GM18873 (cell line): ENCODE data around the gene TFRC.
"Not testable (repeated sequence)": the region's sequence is repeated elsewhere in the genome, so short reads cannot be mapped to it uniquely, and the experiment has no call there.

Source experiments
- ATAC-seq: cut with Tn5 transposase; IDR thresholded peaks from one replicate; pipeline ENCODE4 v1.9.1; 2021; ENCODE audit warnings: mild to moderate bottlenecking, moderate library complexity, moderate number of reproducible peaks; ENCODE audit not compliant: unreplicated experiment, low FRiP score

TFRC gene

DNA sequence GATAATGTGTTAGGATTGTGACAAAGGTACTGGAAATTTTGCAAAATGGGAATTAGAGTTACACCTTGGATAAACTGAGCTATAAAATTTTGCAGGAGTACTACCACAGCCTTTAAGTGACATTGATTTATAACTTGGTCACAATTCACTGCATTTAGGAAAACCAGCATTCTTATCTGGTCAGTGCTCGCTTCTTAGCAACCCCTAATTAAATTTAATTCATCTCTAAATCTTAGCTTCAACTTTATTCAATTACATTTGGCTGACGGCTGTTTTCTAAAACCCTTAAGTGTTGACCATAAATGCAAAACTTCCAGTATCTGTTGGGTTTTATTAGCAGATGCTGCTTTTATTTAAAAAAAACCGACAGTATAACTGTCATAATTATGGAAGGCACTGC lies 31.3 kb downstream of the TFRC start:
- no peak for ATAC-seq

DNA sequence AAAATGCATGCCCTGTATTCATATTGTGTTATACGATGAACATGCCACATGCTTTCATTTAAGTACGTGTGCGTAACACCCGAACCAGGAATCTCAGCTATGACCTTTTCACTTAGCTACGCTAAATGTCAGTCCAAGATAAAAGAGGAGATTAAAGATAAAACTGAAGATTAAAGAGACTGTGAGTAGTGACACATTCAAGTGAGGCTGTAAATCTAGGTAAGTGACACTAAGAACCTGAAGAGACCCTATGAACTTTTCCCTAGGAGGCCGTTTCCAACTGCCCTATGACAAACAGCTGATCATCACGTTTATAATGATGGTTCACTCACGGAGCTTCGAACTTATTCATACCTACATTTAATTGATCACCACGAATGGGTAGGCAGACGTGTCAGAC lies 32.2 kb downstream of the TFRC start:
- ATAC-seq: no peak

GRCh38 chr3:196048922-196049598 lies 32.8 kb downstream of the TFRC start:
- no peak for ATAC-seq

GRCh38 chr3:196047391-196048030 lies 34.4 kb downstream of the TFRC start:
- ATAC-seq: no peak

- ATAC-seq: no peak
Measured at GRCh38 chr3:196044513-196044912, 37.4 kb downstream of the TFRC start.

DNA sequence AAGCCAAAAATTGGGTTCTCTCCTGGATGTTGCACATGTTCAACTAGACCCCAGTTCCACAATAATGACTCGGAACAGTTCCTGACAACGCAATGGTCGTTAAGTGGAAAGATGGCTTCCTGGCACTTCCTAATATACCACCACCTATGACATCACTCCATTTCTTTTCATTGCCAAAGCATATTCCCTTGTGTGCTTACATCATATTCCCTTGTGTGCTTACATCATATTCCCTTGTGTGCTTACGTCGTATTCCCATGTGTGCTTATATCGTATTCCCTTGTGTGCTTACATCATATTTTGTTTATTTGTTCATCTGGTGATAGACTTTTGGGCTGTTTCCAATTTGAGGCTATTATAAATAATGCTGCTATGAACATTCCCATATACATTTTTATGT lies 39.2 kb downstream of the TFRC start:
- ATAC-seq: no peak

DNA sequence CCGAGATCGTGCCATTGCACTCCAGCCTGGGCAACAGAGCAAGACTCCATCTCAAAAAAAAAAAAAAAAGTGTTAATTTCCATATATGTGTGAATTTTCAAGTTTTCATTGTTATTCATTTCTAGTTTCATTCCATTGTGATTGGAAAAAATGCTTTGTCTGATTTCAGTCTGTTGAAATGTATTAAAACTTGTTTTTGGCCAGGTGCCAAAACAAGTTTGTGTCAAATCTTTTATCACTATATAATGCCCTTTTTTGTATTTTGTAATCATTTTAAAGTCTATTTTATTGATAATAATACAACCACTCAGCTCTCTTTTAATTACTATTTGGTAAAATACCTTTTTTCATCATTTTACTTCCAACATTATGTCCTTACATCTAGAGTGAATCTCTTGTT lies 42.5 kb downstream of the TFRC start:
- no peak for ATAC-seq

DNA sequence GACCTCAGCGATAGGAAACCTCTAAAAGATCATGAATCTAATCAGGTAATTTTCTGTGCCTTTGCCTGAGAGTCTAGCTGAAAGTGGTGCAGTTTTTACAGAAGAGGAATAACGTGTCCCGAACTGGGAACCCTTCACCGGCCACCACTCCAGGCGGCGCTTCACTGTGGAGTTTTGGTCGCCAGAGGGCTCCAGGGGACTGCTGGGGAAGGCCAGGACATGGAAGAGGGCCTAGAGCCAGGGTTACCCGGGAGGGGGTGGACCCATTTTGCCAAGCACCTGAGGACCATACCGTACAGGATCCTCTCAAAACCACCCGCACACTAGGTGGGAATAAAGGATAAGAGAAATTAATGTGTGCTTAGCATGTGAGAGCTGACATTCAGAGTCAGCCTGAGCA lies 55.8 kb downstream of the TFRC start:
- ATAC-seq: not testable (repeated sequence)

DNA sequence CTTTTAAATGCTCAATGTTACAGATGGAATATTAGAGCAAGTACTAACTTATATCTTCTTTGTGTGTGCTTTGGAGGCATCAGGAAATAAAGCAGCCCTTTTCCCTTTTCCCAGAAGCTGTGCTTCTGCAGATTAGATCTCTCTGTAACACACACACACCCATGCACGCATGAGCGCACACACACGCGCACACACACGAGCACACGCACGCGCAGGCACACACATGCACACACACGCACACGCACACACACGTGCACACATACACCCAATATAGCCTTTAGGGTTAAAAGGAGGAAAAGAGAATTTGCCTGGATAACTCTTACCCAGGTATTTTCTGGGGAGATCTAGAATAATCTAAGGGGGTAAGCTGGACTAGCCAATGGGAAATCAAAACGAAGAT lies 56.9 kb downstream of the TFRC start:
- ATAC-seq: no peak

DNA sequence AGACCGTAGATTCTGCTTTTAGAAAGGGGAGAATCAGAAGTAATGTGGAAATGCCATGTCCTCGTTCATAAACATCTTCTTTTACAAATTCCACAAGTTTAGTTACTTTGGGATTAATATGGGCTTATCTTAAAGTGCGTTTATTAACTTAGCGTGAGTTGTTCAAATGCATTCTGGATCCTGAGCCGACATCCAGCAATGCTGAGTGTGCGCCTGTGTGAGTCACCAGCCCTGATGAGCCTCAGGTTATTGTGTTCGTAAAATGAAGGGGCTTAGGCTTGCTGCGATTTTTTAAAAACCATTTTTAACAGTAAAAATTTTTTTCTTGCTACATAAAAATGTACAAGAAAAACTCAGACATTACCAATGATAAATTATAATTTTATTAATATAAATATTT lies 57.9 kb downstream of the TFRC start:
- ATAC-seq: no peak

- not testable (repeated sequence) for ATAC-seq
Measured at GRCh38 chr3:196022499-196022878, 59.4 kb downstream of the TFRC start.

GRCh38 chr3:196020373-196020772 lies 61.5 kb downstream of the TFRC start:
- no peak for ATAC-seq

GRCh38 chr3:196019576-196019975 lies 62.3 kb downstream of the TFRC start:
- not testable (repeated sequence) for ATAC-seq

DNA sequence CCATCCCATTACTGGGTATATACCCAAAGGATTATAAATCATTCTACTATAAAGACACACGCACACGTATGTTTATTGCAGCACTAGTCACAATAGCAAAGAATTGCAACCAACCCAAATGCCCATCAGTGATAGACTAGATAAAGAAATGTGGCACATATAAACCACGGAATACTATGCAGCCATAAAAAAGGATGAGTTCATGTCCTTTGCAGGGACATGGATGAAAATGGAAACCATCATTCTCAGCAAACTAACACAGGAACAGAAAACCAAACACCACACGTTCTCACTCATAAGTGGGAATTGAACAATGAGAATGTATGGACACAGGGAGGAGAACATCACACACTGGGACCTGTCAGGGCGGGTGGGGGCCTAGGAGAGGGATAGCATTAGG lies 63.7 kb downstream of the TFRC start:
- not testable (repeated sequence) for ATAC-seq

DNA sequence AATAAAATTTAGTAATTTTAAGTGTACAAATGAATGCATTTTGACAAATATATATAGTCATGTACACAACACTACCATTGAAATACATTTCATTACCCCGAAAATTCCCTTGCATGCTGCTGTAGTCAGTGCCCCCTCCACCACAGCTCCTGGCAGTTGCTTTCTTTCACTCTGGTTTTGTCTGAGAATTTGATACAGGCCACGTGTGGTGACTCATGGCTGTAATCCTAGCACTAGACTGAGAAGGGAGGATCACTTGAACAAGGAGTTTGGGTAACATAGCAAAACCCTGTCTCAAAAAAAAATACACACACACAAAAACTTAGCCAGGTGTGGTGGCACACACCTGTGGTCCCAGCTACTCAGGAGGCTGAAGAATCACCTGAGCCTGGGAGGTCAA lies 65.4 kb downstream of the TFRC start:
- no peak for ATAC-seq

GRCh38 chr3:196016059-196016458 lies 65.8 kb downstream of the TFRC start:
- no peak for ATAC-seq

DNA sequence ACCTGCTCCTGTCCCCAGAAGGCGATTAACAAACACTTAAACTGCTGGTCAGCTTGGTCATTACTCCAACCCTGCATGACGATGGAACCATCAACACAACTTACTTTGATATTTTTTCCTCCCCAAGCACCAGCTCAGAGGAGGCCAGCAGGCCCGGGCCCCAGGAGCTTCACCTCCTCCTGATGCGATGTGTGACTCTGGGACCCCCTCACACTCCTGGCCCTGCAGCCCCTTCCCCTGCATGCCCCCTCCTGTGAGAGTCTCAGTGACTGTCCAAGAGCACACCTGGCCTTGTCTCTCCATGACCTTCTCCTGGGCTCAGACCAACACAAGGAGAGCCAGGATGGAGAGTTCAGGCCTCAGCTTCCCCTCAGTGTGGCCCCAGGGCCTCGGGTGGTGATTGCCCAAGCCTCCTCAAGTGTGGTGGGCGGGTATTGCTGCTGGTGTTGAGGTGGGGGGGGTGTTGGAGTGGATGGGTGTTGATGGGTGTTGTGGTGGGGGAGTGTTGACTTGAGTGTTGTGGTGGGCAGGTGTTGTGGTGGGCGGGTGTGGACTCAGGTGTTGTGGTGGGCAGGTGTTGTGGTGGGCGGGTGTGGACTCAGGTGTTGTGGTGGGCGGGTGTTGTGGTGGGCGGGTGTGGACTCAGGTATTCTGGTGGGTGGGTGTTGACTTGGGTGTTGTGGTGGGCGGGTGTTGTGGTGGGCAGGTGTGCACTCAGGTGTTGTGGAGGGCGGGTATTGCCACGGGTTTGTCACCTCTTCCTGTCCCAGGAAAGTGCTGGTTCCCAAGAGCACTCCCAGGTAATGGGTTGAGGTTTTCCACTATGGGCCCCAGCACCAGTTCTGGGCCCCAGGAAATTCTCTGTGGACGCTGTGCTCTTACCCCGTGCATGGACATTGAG lies 68.1 kb downstream of the TFRC start:
- no peak for ATAC-seq

- ATAC-seq: no peak
Measured at GRCh38 chr3:196012941-196013476, 68.9 kb downstream of the TFRC start.

DNA sequence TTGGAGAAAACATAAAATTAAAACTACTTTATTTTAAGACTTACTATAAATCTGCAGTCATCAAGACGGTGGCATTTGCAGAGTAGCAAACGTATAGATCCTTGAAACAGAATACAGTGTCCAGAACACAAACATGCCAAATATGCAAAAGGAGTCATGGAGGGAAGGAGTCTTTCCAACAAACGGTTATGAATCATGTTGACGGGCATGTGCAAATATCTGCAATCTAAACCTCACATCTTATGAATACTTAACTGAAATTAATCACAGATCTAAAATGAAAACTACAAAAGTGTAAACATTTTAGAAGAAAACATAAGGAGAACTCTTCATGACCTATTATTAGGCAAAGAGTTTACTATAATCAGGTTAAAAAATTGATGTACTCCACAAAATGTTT lies 69.4 kb downstream of the TFRC start:
- no peak for ATAC-seq

GRCh38 chr3:196009456-196009855 lies 72.4 kb downstream of the TFRC start:
- no peak for ATAC-seq

DNA sequence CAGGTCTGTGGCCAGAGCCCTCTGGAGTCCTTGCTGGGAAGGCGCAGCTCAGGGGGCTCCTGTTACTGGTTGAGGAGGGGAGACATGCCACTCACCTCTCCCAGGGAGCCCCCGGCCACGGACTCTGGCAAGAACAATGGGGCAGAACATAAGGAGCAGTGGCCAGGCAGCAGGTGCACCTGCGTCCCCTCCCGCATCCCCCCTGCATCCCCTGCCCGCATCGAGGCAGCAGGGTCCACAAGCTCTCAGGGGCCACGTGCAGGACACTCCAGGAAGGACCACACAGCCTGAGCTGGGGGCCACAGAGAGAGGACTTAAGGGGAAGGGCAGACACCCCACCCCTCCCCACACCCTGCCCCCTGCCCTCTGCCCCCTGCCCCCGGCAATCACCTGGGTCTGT lies 73.0 kb downstream of the TFRC start:
- no peak for ATAC-seq
